ENCODE results near the gene SLC10A2.
"Not testable (repeated sequence)": the region's sequence is repeated elsewhere in the genome, so short reads cannot be mapped to it uniquely, and the experiment has no call there.

The SLC10A2 gene

GRCh38 chr13:103066079-103066780, at the start of gene SLC10A2:
Gene SLC10A2, minus strand, starts transcription at chr13:103066417. Its CDS starts 168 bp downstream, at chr13:103066249.
- TF ChIP-seq CTCF (IDR thresholded peaks at IDR 0.05; ENCODE audit: control insufficient read depth, insufficient read depth, low read depth, low read length, missing control alignments): no peak
- no peak within 1 kb of the TSS for H3K4me3 ChIP-seq (ENCODE audit: control insufficient read depth, low read depth, low read length)
- DNase-seq (ENCODE audit: low read depth): no peak

GRCh38 chr13:103107580-103107979, 41.4 kb upstream of the SLC10A2 start:
- no peak for DNase-seq (ENCODE audit: low read depth)
- no peak overlapping the region for H3K4me3 ChIP-seq (ENCODE audit: control insufficient read depth, low read depth, low read length)
- TF ChIP-seq CTCF (IDR thresholded peaks at IDR 0.05; ENCODE audit: control insufficient read depth, insufficient read depth, low read depth, low read length, missing control alignments): no peak

GRCh38 chr13:103104340-103104739, 38.1 kb upstream of the SLC10A2 start:
- H3K4me3 ChIP-seq (ENCODE audit: control insufficient read depth, low read depth, low read length): no peak overlapping the region
- no peak for TF ChIP-seq CTCF (IDR thresholded peaks at IDR 0.05; ENCODE audit: control insufficient read depth, insufficient read depth, low read depth, low read length, missing control alignments)
- DNase-seq (ENCODE audit: low read depth): no peak

- not testable (repeated sequence) for DNase-seq (ENCODE audit: low read depth); H3K4me3 ChIP-seq (ENCODE audit: control insufficient read depth, low read depth, low read length)
Measured at GRCh38 chr13:103103456-103103855, 37.2 kb upstream of the SLC10A2 start.

GRCh38 chr13:103102482-103102881, 36.3 kb upstream of the SLC10A2 start:
- H3K4me3 ChIP-seq (ENCODE audit: control insufficient read depth, low read depth, low read length): no peak overlapping the region
- no peak for DNase-seq (ENCODE audit: low read depth)
- TF ChIP-seq CTCF (IDR thresholded peaks at IDR 0.05; ENCODE audit: control insufficient read depth, insufficient read depth, low read depth, low read length, missing control alignments): no peak

- H3K4me3 ChIP-seq (ENCODE audit: control insufficient read depth, low read depth, low read length): no peak overlapping the region
- no peak for DNase-seq (ENCODE audit: low read depth)
- no peak for TF ChIP-seq CTCF (IDR thresholded peaks at IDR 0.05; ENCODE audit: control insufficient read depth, insufficient read depth, low read depth, low read length, missing control alignments)
Measured at GRCh38 chr13:103101901-103102300, 35.7 kb upstream of the SLC10A2 start.

- TF ChIP-seq CTCF (IDR thresholded peaks at IDR 0.05; ENCODE audit: control insufficient read depth, insufficient read depth, low read depth, low read length, missing control alignments): no peak
- no peak for DNase-seq (ENCODE audit: low read depth)
- H3K4me3 ChIP-seq (ENCODE audit: control insufficient read depth, low read depth, low read length): no peak overlapping the region
Measured at GRCh38 chr13:103101500-103101899, 35.3 kb upstream of the SLC10A2 start.

All from AG09309 (cell line).